ENCODE results near the gene ACAP2.

The ACAP2 gene

GRCh38 chr3:195239121-195239520, 203.7 kb downstream of the ACAP2 start:
- Histone ChIP-seq H3K27me3 (ENCODE audit: insufficient read depth, low read depth, severe bottlenecking) (no peaks in the 10 kb centered on the region), H3K27ac (no peak overlapping the region), H3K9me3 (ENCODE audit: severe bottlenecking) (no peaks in the 10 kb centered on the region), H3K4me3 (ENCODE audit: low read depth, low read length) (no peak overlapping the region), H3K36me3 (no peaks in the 10 kb centered on the region)
- no peak for DNase-seq
- no peak for TF ChIP-seq CTCF (IDR thresholded peaks at IDR 0.05; ENCODE audit: low read depth, low read length)

DNA sequence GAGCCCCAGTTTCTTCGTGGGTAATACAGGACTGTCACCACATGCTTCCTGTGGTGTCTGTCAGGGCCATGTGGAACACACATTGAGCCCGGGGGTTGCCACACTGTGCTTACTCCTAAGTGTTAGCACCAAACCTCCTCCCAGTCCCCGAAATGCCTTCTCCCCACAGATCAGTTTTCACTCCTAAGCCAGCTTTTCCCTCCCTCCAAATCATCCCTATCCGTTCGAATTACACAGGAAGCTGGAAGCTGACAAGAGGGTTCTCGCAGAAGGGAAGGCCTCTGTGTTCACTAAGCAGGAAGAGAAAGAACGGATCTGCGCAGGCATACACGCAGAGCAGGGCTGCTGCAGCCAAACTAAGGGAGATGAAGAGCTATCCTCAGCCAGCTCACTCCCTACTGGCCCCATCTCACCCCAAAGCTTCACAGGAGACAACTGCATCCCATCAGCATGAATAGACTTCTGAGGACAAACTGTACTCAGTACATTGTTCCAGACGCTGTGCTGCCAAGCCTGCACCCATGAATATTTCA, 204.2 kb downstream of the ACAP2 start:
- Histone ChIP-seq H3K9me3 (ENCODE audit: severe bottlenecking) (no peaks in the 10 kb centered on the region), H3K36me3 (no peaks in the 10 kb centered on the region), H3K27me3 (ENCODE audit: insufficient read depth, low read depth, severe bottlenecking) (no peaks in the 10 kb centered on the region), H3K27ac (no peak overlapping the region), H3K4me3 (ENCODE audit: low read depth, low read length) (no peak overlapping the region)
- no peak for TF ChIP-seq CTCF (IDR thresholded peaks at IDR 0.05; ENCODE audit: low read depth, low read length)
- DNase-seq = no peak

GRCh38 chr3:195238081-195238571, 204.7 kb downstream of the ACAP2 start:
- DNase-seq = no peak
- Histone ChIP-seq H3K36me3 (no peaks in the 10 kb centered on the region), H3K27ac (no peak overlapping the region), H3K27me3 (ENCODE audit: insufficient read depth, low read depth, severe bottlenecking) (no peaks in the 10 kb centered on the region), H3K4me3 (ENCODE audit: low read depth, low read length) (no peak overlapping the region), H3K9me3 (ENCODE audit: severe bottlenecking) (no peaks in the 10 kb centered on the region)
- TF ChIP-seq CTCF (IDR thresholded peaks at IDR 0.05; ENCODE audit: low read depth, low read length) = no peak

GRCh38 chr3:195236801-195237570, 205.8 kb downstream of the ACAP2 start:
- Histone ChIP-seq H3K27ac (no peak overlapping the region), H3K4me3 (ENCODE audit: low read depth, low read length) (no peak overlapping the region), H3K27me3 (ENCODE audit: insufficient read depth, low read depth, severe bottlenecking) (no peaks in the 10 kb centered on the region), H3K36me3 (no peaks in the 10 kb centered on the region), H3K9me3 (ENCODE audit: severe bottlenecking) (no peaks in the 10 kb centered on the region)
- no peak for TF ChIP-seq CTCF (IDR thresholded peaks at IDR 0.05; ENCODE audit: low read depth, low read length)
- no peak for DNase-seq

DNA sequence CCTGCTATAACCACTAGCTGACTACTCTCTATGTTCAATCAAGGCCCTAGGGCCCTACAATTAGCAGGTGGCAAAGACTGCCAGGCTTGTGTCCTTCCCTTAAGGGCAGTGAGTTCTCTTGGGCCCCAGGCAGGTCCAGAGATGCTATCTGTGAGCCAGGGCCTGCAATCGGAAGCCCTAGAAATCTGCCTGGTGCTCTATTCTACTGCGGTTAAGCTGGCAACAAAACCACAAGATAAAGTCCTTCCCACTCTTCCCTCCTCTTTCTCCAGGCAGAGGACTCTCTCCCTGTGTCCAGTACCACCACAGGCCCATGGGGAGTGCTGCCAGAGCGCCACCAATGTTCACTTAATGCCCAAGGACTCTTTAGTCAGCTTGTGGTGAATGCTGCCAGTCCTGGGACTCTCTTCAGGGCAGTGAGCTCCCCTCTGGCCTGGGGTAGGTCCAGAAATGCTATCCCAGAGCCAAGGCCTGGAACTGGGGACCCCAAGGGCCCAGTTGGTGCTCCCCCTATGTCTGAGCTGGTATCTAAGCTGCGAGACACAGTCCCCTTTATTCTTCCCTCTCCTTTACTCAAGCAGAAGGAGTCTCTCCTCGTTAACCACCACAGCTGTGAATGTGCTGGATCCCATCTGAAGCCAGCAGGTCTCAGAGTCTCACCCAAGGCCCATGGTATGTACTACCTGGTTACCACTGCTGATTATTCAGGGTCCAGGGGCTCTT, 206.6 kb downstream of the ACAP2 start:
- Histone ChIP-seq H3K27me3 (ENCODE audit: insufficient read depth, low read depth, severe bottlenecking) (no peaks in the 10 kb centered on the region), H3K9me3 (ENCODE audit: severe bottlenecking) (no peaks in the 10 kb centered on the region), H3K36me3 (no peaks in the 10 kb centered on the region), H3K4me3 (ENCODE audit: low read depth, low read length) (no peak overlapping the region), H3K27ac (no peak overlapping the region)
- no peak for DNase-seq
- TF ChIP-seq CTCF (IDR thresholded peaks at IDR 0.05; ENCODE audit: low read depth, low read length) = no peak
